GM12878 (cell line): Measurements from ENCODE around the gene CACNA1H.
"Not testable (repeated sequence)": the region's sequence is repeated elsewhere in the genome, so short reads cannot be mapped to it uniquely, and the experiment has no call there.

ENCODE experiments used
- CHD1 ChIP-seq: IDR thresholded peaks from 2 replicates; pipeline ENCODE4 v1.6.1; 2012; ENCODE audit warnings: low read depth, low read length, improper control_type of control experiment
- CHD2 ChIP-seq: IDR thresholded peaks from 2 replicates; pipeline ENCODE4 v1.6.1; 2011; ENCODE audit warnings: low read depth, low read length, improper control_type of control experiment, borderline replicate concordance
- CTCF ChIP-seq, 3 experiments: IDR thresholded peaks in 2 of 3; conservative IDR thresholded peaks in 1 of 3; 2 replicates each; pipeline ENCODE4 v1.5.1; 2011; ENCODE audit warnings: low read depth in 3 of 3, low read length in 3 of 3, mild to moderate bottlenecking in 3 of 3, control low read depth in 2 of 3, moderate library complexity in 2 of 3, inconsistent platforms in 1 of 3, mixed read lengths in 1 of 3; ENCODE audit not compliant: control insufficient read depth in 2 of 3, insufficient read depth in 1 of 3; ENCODE audit errors: extremely low read depth in 1 of 3
- HDAC6 ChIP-seq: fragments of 200-600 bp; sonication (generic); IDR thresholded peaks from one replicate; pipeline ENCODE4 v1.8.0; 2017; ENCODE audit warnings: antibody characterized with exemption; ENCODE audit not compliant: unreplicated experiment
- LARP7 ChIP-seq: fragments of 450-650 bp; IDR thresholded peaks from 2 replicates; pipeline ENCODE4 v1.6.1; 2017; ENCODE audit warnings: mild to moderate bottlenecking
- MXI1 ChIP-seq: fragments of 150-350 bp; IDR thresholded peaks from 2 replicates; pipeline ENCODE4 v1.6.1; 2011; ENCODE audit warnings: low read depth, mild to moderate bottlenecking, inconsistent platforms, low read length, improper control_type of control experiment
- NR2C1 ChIP-seq: fragments of 450-650 bp; IDR thresholded peaks from 2 replicates; pipeline ENCODE4 v1.6.1; 2017; ENCODE audit warnings: antibody characterized with exemption, mild to moderate bottlenecking, moderate library complexity
- PAX8 ChIP-seq: fragments of 450-650 bp; IDR thresholded peaks from 2 replicates; pipeline ENCODE4 v1.6.1; 2017; ENCODE audit warnings: mild to moderate bottlenecking, moderate library complexity
- POLR2A ChIP-seq: IDR thresholded peaks from 2 replicates; pipeline ENCODE4 v1.6.1; 2011; ENCODE audit warnings: low read depth, mild to moderate bottlenecking, low read length
- RAD21 ChIP-seq: IDR thresholded peaks from 2 replicates; pipeline ENCODE4 v1.6.1; 2011; ENCODE audit warnings: mild to moderate bottlenecking, low read depth, low read length, moderate library complexity; ENCODE audit not compliant: insufficient read depth
- SRF ChIP-seq, 2 experiments: IDR thresholded peaks; 2 replicates each; pipeline ENCODE4 v1.6.1; 2011; ENCODE audit warnings: low read depth in 2 of 2, low read length in 2 of 2, mild to moderate bottlenecking in 1 of 2, moderate library complexity in 1 of 2
- ZBED1 ChIP-seq: IDR thresholded peaks from 2 replicates; pipeline ENCODE4 v1.6.1; 2016; ENCODE audit warnings: borderline replicate concordance
- TF ChIP-seq, protein P1 (sequence below): IDR thresholded peaks from 2 replicates; pipeline ENCODE4 v1.6.1; 2012; ENCODE audit warnings: low read length, inconsistent platforms
- TF ChIP-seq, protein P2 (sequence below): IDR thresholded peaks from 2 replicates; pipeline ENCODE4 v1.6.1; 2011; ENCODE audit warnings: low read depth, low read length, improper control_type of control experiment, borderline replicate concordance

- TF ChIP-seq CHD2; CTCF (IDR thresholded peaks at IDR 0.05 in 2 of 3, conservative IDR thresholded peaks at IDR 0.05 in 1 of 3; ENCODE audit: control insufficient read depth in 2 of 3, extremely low read depth in 1 of 3, insufficient read depth in 1 of 3, low read depth in 3 of 3, low read length in 3 of 3); CHD1; POLR2A; HDAC6; MXI1; NR2C1; SRF (IDR thresholded peaks at IDR 0.05; ENCODE audit: low read depth in 2 of 2, low read length in 2 of 2); RAD21; LARP7; PAX8; ZBED1: not testable (repeated sequence)
- TF ChIP-seq, protein P1, sequence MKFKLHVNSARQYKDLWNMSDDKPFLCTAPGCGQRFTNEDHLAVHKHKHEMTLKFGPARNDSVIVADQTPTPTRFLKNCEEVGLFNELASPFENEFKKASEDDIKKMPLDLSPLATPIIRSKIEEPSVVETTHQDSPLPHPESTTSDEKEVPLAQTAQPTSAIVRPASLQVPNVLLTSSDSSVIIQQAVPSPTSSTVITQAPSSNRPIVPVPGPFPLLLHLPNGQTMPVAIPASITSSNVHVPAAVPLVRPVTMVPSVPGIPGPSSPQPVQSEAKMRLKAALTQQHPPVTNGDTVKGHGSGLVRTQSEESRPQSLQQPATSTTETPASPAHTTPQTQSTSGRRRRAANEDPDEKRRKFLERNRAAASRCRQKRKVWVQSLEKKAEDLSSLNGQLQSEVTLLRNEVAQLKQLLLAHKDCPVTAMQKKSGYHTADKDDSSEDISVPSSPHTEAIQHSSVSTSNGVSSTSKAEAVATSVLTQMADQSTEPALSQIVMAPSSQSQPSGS = not testable (repeated sequence)
- TF ChIP-seq, protein P2, sequence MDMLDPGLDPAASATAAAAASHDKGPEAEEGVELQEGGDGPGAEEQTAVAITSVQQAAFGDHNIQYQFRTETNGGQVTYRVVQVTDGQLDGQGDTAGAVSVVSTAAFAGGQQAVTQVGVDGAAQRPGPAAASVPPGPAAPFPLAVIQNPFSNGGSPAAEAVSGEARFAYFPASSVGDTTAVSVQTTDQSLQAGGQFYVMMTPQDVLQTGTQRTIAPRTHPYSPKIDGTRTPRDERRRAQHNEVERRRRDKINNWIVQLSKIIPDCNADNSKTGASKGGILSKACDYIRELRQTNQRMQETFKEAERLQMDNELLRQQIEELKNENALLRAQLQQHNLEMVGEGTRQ = not testable (repeated sequence)
Observed at GRCh38 chr16:1225728-1226311, 72.9 kb downstream of the CACNA1H start.
